RWPE2 (cell line): ENCODE measurements around the gene RUNX3.
A peak's percentile ranks its signal among the peaks of the same experiment; 100 is the strongest.
"Not testable (repeated sequence)": the region's sequence is repeated elsewhere in the genome, so short reads cannot be mapped to it uniquely, and the experiment has no call there.

Experiments used
- ATAC-seq: fragments of 200-7000 bp; cut with Tn5 transposase; 3 replicates; pipeline ENCODE4 v1.9.1; 2021; ENCODE audit warnings: low read depth
- DNase-seq: peaks from one replicate; pipeline ENCODE4 v3.0.0-alpha.2; 2020; ENCODE audit warnings: low spot score
- H3K27ac ChIP-seq: fragments of 450-650 bp; 2 replicates; pipeline ENCODE4 v1.5.1; 2017; ENCODE audit warnings: mild to moderate bottlenecking; ENCODE audit not compliant: poor library complexity, severe bottlenecking
- H3K27me3 ChIP-seq: fragments of 250-450 bp; sonication (Bioruptor Pico); 2 replicates; pipeline ENCODE4 v1.5.1; 2021; ENCODE audit warnings: mild to moderate bottlenecking, moderate library complexity; ENCODE audit not compliant: insufficient read depth, poor library complexity, severe bottlenecking
- H3K36me3 ChIP-seq: fragments of 250-450 bp; sonication (Bioruptor Pico); 2 replicates; pipeline ENCODE4 v1.5.1; 2020; ENCODE audit warnings: low read depth, mild to moderate bottlenecking, moderate library complexity
- H3K4me1 ChIP-seq: fragments of 250-450 bp; sonication (Bioruptor Pico); 2 replicates; pipeline ENCODE4 v1.5.1; 2021; ENCODE audit warnings: mild to moderate bottlenecking, moderate library complexity; ENCODE audit not compliant: insufficient read depth, poor library complexity, severe bottlenecking
- H3K4me3 ChIP-seq: fragments of 250-450 bp; sonication (Bioruptor Pico); 2 replicates; pipeline ENCODE4 v1.5.1; 2021; ENCODE audit warnings: mild to moderate bottlenecking, moderate library complexity; ENCODE audit not compliant: severe bottlenecking
- H3K9me3 ChIP-seq: fragments of 250-450 bp; sonication (Bioruptor Pico); 2 replicates; pipeline ENCODE4 v1.5.1; 2021; ENCODE audit warnings: mild to moderate bottlenecking, moderate library complexity; ENCODE audit not compliant: severe bottlenecking
- TF ChIP-seq, protein P1 (sequence below): fragments of 450-650 bp; IDR thresholded peaks from one replicate; pipeline ENCODE4 v1.5.1; 2017; ENCODE audit warnings: mild to moderate bottlenecking, moderate library complexity; ENCODE audit not compliant: poor library complexity, severe bottlenecking

The RUNX3 gene

DNA sequence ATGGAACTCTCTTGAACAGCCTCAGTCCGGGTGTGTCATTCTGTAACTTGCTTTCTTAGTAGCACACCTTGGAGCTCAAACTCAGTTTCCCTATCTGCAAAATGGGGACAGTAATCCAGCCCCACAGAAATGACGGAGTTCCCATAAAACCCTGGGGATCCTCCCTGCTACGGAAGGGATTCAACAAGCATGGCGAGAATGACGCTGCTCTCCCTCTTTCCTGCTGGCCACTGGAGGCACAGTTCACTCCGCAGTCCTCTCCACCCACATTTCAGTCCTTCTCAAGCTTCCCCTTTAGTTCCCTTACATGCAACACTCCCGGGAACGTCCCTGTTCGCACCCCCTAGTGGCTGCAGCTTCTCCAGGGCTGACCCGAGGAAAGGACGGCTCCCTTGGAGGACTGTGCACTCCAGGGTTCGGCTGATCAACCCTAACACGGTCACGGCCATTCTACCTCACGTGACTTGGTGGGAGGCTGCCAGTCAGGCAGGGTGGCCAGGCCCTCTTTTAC, 20.6 kb downstream of the RUNX3 start:
- Histone ChIP-seq H3K36me3 (no peaks in the 10 kb centered on the region), H3K9me3 (no peaks in the 10 kb centered on the region), H3K4me3 (no peak overlapping the region), H3K27me3 (no peaks in the 10 kb centered on the region), H3K27ac (no peak overlapping the region), H3K4me1 (no peaks in the 10 kb centered on the region)
- ATAC-seq (0 out of 3 replicates have a peak, but pooled peaks have one; percentile 29), DNase-seq (no peak)
- TF ChIP-seq, protein P1, sequence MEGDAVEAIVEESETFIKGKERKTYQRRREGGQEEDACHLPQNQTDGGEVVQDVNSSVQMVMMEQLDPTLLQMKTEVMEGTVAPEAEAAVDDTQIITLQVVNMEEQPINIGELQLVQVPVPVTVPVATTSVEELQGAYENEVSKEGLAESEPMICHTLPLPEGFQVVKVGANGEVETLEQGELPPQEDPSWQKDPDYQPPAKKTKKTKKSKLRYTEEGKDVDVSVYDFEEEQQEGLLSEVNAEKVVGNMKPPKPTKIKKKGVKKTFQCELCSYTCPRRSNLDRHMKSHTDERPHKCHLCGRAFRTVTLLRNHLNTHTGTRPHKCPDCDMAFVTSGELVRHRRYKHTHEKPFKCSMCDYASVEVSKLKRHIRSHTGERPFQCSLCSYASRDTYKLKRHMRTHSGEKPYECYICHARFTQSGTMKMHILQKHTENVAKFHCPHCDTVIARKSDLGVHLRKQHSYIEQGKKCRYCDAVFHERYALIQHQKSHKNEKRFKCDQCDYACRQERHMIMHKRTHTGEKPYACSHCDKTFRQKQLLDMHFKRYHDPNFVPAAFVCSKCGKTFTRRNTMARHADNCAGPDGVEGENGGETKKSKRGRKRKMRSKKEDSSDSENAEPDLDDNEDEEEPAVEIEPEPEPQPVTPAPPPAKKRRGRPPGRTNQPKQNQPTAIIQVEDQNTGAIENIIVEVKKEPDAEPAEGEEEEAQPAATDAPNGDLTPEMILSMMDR, result peak; percentile 15

GRCh38 chr1:24908591-24909259, 21.4 kb downstream of the RUNX3 start:
- Histone ChIP-seq H3K4me1 (no peaks in the 10 kb centered on the region), H3K9me3 (no peaks in the 10 kb centered on the region), H3K36me3 (no peaks in the 10 kb centered on the region), H3K27ac (no peak overlapping the region), H3K27me3 (no peaks in the 10 kb centered on the region), H3K4me3 (no peak overlapping the region)
- DNase-seq, result peak; percentile 21
- TF ChIP-seq, protein P1, result no peak
- no peak for ATAC-seq

DNA sequence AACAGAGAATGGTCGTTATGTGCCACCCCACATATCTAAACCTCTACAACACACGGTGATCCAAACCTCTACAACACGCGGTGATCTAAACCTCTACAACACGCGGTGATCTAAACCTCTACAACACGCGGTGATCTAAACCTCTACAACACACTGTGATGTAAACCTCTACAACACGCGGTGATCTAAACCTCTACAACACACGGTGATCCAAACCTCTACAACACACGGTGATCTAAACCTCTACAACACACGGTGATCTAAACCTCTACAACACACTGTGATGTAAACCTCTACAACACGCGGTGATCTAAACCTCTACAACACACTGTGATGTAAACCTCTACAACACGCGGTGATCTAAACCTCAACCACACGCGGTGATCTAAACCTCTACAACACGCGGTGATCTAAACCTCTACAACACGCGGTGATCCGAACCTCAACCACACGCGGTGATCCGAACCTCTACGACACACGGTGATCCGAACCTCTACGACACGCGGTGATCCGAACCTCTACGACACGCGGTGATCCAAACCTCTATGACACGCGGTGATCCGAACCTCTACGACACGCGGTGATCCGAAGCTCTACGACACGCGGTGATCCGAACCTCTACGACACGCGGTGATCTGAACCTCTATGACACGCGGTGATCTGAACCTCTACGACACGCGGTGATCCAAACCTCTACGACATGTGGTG, 22.3 kb downstream of the RUNX3 start:
- DNase-seq, result peak; percentile 14
- H3K4me1 ChIP-seq, H3K27me3 ChIP-seq, H3K9me3 ChIP-seq, ATAC-seq, H3K27ac ChIP-seq, H3K36me3 ChIP-seq, H3K4me3 ChIP-seq: not testable (repeated sequence)

- no peak overlapping the region for H3K4me3 ChIP-seq
- H3K4me1 ChIP-seq, result no peaks in the 10 kb centered on the region
- H3K27me3 ChIP-seq, result no peaks in the 10 kb centered on the region
- H3K9me3 ChIP-seq, result no peaks in the 10 kb centered on the region
- no peaks in the 10 kb centered on the region for H3K36me3 ChIP-seq
- TF ChIP-seq, protein P1, result no peak
- ATAC-seq (no peak), DNase-seq (peak; percentile 31)
- H3K27ac ChIP-seq, result no peak overlapping the region
Measured at GRCh38 chr1:24906760-24907490, 23.2 kb downstream of the RUNX3 start.

- DNase-seq (peak; percentile 54), ATAC-seq (no peak)
- H3K27ac ChIP-seq, result no peak overlapping the region
- no peaks in the 10 kb centered on the region for H3K27me3 ChIP-seq
- H3K36me3 ChIP-seq, result no peaks in the 10 kb centered on the region
- TF ChIP-seq, protein P1, result no peak
- H3K4me3 ChIP-seq, result no peak overlapping the region
- no peaks in the 10 kb centered on the region for H3K9me3 ChIP-seq
- no peaks in the 10 kb centered on the region for H3K4me1 ChIP-seq
Measured at GRCh38 chr1:24905979-24906720, 23.9 kb downstream of the RUNX3 start.
